HG03103 (cell line): ENCODE data around the gene CNTN2.

Source experiments
- ATAC-seq: cut with Tn5 transposase; IDR thresholded peaks from one replicate; pipeline ENCODE4 v1.9.1; 2021; ENCODE audit warnings: low read depth; ENCODE audit not compliant: unreplicated experiment

The CNTN2 gene, protein sequence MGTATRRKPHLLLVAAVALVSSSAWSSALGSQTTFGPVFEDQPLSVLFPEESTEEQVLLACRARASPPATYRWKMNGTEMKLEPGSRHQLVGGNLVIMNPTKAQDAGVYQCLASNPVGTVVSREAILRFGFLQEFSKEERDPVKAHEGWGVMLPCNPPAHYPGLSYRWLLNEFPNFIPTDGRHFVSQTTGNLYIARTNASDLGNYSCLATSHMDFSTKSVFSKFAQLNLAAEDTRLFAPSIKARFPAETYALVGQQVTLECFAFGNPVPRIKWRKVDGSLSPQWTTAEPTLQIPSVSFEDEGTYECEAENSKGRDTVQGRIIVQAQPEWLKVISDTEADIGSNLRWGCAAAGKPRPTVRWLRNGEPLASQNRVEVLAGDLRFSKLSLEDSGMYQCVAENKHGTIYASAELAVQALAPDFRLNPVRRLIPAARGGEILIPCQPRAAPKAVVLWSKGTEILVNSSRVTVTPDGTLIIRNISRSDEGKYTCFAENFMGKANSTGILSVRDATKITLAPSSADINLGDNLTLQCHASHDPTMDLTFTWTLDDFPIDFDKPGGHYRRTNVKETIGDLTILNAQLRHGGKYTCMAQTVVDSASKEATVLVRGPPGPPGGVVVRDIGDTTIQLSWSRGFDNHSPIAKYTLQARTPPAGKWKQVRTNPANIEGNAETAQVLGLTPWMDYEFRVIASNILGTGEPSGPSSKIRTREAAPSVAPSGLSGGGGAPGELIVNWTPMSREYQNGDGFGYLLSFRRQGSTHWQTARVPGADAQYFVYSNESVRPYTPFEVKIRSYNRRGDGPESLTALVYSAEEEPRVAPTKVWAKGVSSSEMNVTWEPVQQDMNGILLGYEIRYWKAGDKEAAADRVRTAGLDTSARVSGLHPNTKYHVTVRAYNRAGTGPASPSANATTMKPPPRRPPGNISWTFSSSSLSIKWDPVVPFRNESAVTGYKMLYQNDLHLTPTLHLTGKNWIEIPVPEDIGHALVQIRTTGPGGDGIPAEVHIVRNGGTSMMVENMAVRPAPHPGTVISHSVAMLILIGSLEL

DNA sequence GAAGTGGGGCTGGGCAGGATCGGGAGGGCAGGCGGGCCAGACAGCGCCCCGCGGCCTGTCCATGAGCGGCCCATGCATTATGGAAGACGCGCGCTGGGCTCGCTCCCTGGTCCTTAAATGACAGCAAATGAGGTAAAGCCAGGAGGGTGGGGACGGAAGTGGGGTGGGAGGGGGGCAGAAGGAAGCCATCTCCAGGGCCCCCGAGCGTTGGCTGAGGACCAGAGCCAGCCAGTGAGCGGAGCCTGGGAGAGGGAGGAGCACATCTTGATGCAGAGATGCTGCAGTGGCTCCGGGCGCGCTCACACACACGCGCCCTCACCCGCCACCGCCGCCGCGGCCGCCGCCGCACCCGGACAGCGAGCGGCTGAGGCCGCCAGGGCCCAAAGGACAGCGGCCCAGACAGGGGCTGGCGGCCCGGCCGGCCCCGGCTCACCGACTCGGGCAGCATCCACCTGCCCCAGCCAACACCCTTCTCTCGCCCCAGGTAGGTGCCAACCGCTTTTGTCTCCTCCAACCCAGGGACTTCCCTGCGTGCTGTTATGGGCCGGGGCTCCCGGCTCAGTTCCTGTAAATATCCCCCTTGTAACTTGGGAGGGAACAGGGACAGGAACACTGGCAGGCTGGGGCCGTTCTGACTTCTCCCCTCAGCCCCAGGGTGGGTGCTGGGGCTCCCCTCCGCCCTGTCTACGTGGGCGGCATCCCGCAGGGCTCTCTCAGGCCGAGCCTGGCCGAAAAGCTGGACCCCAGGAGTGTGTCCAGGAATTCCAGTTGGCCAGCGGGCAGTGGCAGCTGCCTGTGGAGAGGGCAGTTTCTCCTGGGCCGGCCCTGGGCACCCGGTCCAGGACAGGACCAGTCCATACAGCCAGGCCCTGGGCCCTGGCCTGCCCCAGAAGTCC lies at the start of gene CNTN2:
Gene CNTN2 (plus strand): TSS at position 302 of the 896 bp plus-strand sequence. CDS start 9,974 bp downstream, outside the sequence.
- no peak for ATAC-seq

DNA sequence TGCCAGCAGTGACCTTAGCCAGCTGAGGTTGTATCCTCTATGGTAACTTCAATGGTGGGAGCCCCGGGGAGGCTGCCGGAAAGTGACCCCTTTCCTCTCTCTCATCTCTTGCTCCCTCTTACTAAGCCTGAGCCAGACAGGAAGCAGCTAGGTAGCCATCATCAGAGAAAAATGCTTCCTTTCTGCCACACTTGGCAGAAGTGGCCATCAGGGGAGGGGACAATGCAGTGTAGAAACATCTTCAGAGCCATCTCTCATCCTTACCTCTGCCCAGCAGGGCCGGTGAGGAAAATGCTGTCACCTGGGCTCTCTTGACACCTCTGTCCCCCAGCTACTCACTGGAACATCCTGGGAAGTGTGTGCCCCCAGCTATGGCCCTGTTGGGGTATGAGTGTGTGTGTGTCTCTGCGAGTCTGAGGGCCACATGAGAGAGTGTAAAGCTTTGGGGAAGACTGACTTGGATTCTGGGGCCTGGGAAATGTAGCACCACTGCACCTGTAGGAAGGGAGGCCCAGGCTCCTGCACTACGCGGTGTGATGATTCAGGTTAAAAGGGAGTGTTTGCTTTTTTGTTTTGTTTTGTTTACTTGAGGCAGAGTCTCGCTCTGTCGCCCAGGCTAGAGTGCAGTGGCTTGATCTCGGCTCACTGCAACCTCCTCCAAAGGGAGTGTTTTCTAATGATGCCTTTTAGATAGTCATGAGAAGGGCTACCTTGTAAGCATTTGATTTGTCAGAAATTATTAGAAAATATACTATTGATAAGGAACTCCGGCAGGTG lies 48.7 kb upstream of the CNTN2 start:
- no peak for ATAC-seq

DNA sequence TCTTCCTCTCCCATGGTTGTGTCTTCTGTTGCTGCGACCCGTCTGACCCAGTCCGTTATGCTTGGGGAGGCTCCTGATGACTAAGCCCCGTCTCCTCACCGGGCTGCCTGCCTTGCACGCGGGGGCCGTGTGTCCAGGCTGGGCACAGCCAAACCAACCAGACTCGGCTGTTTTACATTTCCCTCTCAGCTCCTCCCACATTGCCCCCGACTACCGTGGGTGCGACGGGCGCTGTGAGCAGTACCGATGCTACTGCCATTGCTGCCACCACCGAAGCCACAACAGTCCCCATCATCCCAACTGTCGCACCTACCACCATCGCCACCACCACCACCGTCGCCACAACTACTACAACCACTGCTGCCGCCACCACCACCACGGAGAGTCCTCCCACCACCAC lies 46.0 kb upstream of the CNTN2 start:
- no peak for ATAC-seq

DNA sequence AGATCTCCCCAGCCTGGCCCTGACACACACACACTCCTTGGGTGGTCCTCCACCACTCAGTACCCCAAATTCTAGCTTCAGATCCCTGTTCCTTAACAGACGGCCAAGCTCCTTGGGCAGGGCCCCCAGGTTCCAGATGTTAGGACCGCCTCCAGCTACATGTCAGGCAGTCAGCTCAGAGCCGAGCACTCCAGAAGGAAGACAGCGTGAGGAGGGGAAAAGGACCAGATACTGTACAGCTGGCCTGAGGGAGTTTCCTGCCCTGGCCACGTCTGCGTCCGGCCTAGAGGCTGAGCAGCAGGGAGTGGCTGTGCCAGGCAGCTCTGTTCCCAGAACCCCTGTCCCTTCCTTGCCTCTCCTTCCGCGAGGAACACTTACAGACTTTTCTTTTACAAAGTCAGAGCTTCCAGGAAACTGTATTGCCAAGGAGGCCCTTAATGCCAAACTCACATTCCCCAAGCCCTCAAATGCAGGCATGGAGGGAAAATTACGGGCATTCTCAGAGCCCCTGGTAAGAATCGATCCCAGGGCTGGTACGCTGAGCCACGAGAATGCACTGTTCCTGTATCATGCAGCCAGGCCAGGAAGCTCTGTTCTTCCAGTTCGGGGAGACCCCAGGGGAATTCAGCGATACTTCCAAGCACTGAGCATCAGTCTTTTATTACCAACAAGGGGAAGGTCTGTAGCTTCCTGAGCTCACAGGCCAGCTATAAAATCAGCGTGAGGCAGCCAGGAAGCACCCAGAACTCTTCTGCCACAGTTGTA lies 45.2 kb upstream of the CNTN2 start:
- no peak for ATAC-seq

DNA sequence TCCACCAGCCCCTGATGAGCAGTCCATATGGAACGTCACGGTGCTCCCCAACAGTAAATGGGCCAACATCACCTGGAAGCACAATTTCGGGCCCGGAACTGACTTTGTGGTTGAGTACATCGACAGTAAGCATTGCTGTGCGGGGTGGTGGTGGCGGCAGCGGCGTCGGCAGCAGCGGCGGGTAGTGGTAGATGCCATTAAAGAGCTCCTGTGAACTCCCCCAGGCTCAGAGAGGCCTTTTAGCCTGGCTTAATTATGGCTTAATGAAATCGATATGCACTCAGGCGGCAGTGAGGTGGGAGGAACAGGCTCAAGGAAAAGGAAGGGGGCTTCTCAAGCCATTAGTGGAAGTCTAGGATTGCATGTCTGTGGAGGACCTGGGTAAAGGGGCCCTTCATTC lies 41.9 kb upstream of the CNTN2 start:
- no peak for ATAC-seq

DNA sequence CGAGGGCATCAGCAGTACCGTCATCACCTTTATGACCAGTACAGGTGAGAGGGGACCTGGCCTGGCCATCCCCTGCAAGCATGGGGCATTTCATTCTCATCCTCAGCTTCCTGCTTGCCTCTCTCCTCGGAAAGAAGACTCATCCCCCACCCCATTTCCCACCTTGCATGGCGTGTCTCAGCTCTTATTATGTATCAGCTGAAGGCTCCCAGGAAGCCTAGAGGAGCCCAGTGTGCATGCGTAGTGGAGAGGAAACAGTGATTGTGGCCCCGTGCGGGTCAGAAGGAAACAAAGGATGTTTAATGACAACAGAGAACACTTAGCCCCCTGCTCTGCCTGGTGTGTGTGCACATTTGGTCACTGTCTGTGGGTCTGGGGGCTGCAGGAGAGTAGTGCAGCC lies 40.3 kb upstream of the CNTN2 start:
- ATAC-seq, result no peak

DNA sequence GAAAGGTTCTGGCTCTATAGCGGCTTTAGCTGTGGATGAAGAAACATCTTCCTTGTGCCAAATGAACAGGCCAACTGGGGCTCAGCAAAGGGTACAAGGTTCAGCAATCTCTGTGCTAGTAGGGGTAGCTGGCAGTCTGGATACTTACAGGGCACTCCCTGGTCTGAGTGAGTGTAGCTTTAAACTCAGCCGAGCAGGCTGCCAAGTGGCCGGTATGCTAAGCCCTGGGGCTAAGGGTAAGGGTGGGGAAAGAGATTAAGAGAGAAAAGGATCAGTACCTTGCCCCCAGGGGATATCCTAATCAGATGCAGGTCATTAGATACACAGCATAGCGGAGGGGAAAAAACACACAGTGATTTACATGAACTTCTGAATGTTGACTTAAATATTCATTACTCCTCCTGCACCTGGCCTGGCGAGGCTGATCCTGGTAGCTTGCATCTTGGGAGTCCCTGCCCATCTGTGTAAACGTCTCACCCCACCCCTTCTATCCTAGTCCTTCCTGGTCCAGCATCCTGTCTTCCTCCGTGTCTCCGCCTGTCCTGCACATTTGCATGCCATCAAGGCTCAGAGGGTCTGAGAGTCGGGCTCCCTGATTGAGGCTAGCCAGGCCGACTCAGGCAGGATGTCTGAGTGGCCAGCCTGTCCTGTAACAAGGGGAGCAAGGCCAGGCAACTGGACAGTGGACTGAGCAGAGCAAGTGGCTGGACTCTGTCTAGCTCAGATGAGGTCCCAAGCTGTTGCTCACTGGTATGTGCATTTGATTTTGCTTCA lies 39.5 kb upstream of the CNTN2 start:
- ATAC-seq, result no peak

DNA sequence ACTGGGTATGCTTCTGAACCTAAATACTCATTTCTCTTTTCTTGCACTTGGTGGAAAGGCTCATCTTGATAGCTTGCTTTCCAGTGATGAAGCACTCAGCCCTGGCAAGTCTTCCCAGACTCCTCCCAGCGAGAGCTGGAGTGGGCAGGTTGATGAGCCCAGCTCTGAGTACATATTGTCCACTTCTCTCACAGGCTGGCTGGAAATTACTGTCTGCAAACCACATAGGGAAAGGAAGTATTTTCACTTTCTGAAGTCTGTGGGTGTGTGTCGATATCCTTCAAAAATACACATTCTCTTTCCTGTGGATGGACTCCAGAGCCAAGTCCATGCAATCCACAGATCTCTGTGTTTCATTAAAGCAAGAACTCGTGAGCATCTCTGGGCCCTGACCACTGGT lies 38.7 kb upstream of the CNTN2 start:
- no peak for ATAC-seq

DNA sequence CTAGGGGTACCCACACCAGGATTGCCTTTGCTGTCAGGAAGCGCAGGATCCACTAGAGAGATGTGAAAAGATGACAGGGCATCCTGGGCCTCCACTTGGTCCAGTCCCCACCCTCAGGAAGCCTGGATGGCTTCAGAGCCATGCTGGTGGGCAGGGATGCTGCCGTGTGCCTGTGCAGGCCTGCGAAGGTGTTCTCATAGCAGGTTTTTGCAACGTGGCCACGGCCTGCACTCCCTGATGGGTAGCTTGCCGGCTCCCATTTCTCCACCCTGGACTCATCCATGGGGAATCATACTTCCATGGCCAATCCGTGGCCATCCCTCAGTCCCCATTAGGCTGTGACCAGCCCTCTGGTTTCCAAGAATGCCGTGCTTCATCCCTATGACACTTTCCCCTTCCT lies 34.1 kb upstream of the CNTN2 start:
- ATAC-seq, result no peak

DNA sequence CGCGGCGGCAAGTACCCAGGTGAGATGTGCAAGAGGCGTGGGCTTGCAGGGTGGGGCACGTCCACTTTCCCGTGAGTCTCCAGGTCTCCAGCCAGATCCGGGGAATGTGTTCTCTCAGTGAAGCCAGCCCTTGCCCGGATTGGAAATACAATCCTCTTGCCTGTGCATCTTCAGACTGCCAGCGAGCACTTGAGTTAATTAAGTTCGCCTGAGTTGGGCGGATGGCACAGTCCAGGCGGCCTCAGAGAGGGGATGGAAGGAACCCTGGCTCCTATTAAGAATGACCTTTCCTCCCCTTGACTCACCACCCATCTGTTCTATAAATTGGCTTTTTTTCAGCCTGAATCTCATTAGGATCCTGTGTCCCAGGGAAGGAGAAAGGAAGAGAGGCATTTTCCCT lies 33.3 kb upstream of the CNTN2 start:
- ATAC-seq, result no peak

DNA sequence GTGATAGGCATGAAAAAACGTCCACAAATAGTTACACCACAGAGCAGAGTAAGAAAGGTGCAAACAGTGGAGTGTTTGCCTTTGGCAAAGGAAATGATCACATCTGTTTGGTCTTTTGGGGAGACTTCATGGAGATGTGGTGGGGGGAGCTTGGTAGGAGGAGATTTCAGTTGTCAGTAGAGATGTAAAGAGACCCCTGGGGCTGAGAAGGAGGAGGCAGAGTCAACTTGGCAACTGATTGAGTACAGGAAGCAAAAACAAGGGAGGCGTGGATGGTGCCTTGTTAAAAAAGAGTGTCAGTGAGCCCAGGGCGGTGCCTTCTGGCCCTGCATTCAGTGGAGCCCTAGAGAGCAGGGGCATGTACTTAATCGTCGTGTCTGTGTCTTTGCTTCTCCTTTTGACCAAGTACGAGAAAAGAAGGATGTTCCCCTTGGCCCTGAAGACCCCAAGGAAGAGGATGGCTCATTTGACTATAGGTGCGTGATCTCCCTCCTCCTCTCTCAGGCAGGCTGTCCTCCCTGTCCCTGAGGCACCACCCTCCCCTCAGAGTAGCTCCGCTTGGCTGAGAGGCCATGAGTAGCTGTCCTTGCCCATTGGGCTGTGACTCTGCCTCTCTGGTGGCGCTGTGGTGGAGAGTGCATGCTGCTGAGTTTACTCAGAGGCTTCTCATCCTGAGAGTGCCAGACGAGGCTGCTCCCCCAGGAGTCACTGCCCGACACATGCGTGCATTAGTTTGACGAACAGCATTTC lies 30.4 kb upstream of the CNTN2 start:
- ATAC-seq, result no peak

DNA sequence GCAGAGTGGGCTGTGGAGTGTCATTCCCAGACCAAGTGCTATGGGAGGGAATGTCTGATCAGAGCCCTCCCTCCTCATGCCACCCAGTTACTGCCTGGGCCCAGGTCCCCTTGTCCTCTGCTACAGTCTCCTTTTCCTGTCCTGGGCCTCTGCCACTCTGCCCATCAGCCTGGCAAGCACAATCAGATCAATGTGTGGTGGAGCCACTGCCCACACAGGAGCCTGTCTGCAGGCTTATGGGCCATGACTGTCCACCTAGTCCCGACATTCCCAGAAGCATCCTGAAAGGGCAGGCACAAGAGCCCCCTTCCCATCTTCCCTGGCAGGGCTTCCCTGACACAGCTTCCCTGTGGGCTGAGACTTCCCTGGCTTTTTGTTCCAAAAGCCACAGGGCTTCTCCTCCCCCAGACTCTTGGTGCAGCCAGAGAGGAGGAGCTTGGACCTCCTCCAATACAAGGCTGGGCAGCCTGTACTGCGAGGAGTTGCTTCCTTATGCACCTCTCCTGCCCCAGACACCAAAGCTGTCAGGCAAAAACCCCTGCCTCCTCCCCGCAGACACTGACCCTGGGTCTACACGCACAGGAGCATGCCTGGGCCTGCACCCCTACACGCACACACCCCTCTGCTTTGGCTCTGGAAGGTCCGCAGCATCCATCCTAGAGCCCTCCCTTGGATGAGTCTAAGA lies 29.2 kb upstream of the CNTN2 start:
- no peak for ATAC-seq

DNA sequence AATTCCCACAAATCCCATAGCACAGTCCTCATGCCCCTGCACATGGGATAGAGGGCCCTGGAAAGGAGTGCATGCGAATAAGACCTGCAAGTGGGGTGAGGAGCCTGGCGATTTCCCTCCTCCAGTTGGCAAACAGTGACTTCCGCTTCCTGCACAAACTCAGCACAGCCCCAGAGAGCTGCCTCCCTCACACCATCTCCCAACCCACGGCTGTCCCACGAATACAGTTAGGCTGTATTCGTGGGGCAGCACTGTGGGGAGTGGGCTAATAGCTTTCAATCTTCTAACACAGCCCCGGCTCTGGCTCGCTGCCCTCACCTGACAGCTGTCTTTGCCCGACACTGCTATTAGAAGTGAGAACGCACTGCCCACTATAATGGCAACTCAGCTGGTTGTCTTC lies 28.2 kb upstream of the CNTN2 start:
- ATAC-seq, result no peak

DNA sequence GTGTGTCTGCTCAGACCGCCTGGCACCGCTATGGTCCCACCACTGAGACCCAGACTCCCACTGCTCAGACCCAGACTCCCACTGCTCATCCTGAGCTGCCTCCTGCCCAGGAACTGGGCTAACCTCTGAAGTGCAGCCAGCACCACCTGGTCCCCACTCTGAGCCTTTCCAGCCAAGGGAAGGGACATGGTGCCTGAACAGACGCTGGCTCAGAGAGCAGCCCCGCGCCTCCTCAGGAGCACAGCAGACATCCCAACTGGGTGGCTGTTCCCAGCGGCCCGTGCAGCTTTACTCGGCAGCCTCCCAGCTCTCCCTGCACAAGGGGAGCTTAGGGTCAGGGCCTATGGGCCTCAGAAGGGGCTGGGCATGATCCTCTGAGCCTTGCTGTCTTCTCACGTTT lies 27.8 kb upstream of the CNTN2 start:
- ATAC-seq, result no peak

DNA sequence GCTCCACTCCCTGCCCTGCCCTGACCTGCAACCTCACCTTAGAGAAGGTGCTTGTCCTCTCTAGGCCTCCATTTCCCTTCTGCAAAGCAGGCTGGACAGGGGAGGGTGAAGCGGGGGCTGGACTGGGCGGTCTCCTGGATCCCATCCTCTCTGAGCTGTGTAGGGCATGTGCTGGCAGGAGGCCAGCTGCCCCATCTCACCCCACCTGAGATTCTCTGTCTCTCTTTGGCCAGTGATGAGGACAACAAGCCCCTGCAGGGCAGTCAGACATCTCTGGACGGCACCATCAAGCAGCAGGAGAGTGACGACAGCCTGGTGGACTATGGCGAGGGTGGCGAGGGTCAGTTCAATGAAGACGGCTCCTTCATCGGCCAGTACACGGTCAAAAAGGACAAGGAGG lies 26.9 kb upstream of the CNTN2 start:
- no peak for ATAC-seq

DNA sequence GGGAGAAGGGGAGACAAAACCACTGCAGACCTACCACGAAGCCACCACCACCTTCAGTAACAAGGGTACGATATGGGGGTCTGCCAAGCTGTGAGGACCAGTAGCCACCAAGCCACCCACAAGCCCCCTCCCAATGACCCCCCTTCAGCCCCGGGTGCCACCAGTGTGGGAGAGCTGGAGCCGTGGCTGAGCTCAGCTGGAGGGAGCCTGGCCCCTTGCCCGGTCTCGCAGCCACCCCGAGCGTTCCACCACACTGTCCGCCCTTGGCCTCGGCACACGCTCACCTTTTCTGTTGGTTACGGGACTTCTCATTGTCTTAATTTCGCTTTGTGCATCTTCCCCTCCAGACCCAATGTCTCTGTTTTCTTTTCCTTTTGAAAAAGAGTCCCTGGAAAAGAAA lies 26.4 kb upstream of the CNTN2 start:
- no peak for ATAC-seq

DNA sequence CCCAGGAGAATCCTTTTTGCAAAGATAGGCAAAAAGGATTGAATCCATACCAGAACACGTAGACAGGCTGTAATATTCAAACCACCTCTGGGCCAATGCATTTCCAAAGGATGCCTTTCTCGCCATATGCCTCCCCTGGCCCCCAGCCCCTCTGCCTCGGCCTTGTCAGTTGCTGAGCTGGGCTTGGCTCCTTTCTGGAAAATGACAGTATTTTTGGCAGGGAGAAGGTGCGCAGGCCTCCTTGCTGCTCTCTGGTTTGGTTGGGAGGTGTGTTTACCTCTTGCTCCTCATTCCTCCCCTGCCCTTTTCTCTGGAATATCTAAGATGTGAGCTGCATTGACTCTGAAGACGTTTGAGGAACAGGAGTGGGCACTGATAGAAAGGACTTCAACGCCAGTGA lies 26.0 kb upstream of the CNTN2 start:
- no peak for ATAC-seq
